Astrocyte of the hippocampus (primary cell): ENCODE results near the gene MRPL16.
A peak's percentile ranks its signal among the peaks of the same experiment; 100 is the strongest.

Experiments used
- DNase-seq: peaks from one replicate; pipeline ENCODE4 v3.0.0; 2011; ENCODE audit warnings: low read depth, low spot score

The MRPL16 gene

DNA sequence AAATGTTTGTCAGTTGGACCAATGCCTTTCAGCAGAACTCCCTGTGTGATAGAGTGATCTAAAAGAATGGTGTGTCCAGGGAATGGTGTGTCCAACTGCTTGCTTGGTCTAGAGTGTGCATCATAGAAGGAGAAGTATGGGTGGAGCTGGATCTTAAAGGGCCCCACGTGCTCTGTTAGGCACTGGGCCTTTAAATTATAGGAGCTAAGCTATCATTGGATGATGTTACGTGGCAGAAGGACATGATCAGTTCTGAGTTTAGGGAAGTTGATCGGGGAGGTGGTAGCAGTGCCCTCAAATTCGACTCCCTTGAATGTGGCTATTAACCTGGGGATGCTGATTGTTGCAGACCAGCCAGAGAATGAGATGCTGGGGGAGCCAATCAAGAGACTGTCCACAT, 39.0 kb downstream of the MRPL16 start:
- DNase-seq = no peak

DNA sequence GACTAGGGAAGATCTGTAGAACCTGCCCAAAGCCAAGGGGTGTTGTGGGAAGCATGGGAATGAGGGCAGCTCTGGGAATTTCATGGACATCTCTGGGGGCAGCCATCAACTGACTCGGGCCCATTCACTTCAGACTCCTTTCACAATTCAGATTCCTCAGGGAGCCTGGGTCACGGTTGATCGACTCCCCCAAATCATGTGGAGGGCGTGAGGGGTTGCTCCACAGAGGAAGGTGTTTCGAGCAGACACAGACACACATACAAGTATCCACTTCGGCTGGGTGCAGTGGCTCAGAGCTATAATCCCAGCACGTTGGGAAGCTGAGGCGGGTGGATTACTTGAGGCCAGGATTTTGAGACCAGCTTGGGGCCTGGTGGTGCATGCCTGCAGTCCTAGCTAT, 39.7 kb downstream of the MRPL16 start:
- no peak for DNase-seq

DNA sequence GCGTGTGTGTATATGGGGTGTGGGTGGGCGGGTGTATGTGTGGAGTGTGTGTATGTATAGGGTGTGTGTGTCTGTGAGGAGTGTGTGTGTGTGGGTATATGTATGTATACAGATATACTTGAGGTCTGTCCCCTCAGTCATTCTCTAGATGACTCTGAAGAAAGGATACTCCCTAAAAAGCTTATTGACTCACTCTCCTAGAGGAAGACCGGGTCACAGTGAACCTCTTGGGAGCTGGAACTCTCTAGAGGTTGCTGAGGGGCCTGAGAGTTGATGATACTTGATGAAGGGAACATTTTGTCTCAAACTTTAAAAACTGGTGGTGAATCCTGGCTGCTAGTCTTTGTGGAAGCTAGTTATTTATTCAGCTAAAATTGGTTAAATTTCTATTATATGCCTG, 40.3 kb downstream of the MRPL16 start:
- DNase-seq = no peak

DNA sequence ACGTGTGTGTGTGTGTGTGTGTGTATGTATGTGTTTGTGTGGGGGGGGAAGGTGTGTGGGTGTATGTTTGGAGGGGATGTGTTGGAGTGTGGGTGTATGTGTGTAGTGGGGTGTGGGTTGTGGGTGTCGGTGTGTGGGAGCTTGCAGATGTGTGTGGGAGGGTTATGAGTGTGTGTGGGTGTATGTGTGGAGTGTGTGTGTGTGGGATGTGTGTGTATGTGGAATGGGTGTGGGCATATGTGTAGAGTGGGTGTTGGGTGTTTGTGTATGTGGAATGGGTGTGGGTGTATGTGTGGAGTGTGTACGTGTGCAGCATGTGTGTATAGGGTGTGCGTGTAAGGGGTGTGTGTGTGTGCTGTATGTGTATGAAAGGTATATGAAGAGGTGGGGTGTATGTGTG, 40.8 kb downstream of the MRPL16 start:
- DNase-seq = no peak

DNA sequence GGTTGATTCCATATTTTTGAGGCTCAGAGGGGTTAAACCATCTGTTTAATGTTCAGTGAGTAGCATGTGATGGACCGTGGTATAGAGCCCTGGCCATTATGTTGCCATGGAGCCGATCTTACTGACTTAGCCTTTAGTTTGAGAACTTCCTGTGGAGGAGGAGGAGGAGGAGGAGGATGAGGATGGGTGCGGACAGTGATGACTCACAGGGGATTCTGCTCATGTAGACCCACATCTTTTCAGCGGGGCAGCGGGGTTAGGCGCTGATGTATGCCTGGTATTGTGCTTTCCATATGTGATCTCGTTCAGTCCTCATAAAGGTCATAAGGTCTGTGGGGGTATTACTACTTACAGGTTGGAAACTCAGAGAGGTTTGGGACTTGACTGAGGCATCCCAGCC, 41.5 kb downstream of the MRPL16 start:
- DNase-seq = no peak

DNA sequence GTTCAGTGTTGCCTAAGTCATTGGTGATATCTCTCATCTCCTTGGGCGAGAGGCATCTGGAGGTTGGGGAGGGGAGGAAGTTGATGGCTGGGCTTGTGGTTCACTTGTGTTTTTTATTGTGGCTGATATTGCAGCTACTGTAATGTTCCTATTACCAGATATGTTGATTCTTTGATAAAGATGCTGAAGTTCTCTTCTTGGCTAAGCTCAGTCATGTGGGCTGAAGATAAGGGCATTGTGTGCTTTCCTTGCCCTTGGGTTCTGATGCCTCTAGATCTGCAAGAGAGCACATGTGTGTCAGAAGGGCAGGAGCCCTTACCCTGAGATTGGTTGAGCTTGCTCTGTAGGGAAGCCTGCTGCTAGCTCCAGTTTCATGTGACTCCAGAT, 43.4 kb downstream of the MRPL16 start:
- DNase-seq = no peak

DNA sequence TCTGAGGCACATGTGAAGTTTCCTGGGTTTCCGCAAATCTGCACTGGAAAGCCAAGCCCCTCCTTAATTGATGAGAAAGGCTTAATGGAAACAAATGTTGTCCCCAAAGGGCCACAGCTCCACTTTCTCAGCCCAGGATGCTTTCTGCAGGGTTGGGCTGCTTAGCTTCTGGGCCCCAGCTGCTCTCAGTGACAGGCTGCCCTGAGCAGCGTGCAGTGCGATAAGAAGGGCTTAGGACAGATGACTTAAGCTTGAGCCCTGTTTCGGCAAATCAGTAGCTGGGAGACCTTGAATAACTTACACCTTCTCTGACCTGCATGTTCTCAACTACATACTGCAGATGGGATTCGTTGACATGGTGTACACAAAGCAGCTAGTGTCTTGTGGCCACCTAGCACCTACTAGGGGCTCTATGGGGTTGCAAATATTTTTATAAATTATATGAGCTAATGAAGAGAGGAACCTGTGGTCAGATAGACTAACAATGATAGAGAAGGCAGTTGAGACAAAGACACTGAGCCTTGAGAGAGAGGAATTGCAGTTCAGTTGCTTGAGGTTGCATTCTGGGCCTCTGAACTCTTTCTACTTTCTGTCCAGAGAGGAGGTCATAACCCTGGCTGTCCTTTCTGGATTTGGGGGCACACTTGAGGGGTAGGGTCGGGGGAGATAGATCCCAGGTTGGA, 43.9 kb downstream of the MRPL16 start:
- DNase-seq = no peak

DNA sequence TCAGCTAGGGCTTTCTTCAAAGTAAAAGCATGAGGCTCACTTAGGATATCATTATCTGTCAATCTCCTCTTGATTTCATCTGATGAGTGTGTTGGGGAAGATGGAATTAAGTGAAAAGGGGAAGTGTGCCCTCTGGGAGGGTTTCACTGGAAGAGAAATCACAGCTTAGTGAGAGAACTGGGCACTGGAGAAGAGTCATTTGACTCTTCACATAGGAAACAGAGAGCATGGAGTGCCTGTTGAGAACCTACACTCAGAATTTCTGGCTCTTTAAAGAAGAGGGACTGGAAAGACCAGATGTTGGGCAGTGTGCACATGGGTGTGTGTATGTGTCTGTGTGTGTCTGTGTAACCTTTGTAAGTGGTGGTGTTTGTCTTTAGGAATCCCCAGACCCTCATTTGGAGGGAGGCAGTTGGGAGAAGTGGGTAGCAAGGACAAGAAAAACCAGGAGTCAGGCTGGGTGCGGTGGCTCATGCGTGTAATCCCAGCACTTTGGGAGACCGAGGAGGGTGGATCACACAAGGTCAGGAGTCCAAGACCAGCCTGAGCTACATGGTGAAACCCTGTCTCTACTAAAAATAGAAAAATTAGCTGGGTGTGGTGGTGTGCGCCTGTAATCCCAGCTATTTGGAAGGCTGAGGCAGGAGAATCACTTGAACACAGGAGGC, 45.4 kb downstream of the MRPL16 start:
- no peak for DNase-seq

DNA sequence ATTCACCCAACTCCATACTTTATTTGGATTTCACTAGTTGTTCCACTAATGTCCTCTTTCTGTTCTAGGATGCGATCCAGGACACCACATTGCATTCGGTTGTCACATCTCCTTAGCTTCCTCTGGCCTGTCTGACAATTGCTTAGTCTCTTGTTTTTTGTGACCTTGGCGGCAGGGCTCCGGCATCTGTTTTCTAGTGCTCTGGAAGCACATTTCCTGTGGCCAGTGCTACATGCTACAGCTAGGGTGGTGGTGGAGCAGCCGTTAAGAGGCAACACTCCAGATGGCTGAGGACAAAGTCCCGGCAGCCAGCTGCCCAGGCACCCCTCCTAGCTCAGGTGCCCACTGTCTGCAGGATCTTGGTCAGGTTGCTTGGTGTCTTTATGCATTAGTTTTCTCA, 48.6 kb downstream of the MRPL16 start:
- no peak for DNase-seq

DNA sequence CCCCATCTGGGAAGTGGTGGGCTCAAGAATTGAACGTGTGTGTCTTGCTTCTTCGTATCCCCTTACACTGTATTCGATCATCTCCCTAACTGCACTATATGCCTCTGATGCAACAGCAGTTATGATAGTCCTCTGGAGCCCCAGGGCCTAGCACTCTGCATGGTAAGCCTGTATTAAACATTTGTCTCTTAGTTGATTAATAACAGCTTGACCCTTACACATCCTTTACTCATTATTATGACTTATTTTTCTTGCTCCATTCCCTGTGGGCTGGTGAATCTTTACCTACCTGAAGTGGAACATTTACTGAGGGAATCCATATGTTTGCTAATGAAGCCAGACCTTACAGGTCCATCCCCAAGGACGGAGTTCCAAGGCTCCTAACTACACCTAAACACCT, 49.8 kb downstream of the MRPL16 start:
- no peak for DNase-seq

DNA sequence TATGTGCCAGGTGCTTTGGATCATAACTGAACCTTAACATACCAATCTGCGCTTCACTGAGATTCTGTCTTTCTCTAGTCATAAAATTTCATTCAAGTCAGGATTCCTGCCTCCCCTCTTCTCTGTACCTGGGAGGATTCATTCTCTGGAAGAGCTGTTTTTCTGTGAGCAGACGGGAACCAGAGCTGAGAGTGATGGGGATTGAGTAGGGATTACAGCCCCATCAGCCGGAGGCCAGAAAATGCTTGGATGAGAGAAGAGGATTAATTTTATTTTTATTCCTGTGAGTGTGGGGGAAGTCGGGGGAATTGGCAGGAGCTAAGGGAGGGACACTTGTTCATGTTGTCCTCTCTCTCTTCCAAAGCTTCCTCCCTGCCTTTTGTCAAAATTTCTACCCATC, 50.7 kb downstream of the MRPL16 start:
- DNase-seq = no peak

DNA sequence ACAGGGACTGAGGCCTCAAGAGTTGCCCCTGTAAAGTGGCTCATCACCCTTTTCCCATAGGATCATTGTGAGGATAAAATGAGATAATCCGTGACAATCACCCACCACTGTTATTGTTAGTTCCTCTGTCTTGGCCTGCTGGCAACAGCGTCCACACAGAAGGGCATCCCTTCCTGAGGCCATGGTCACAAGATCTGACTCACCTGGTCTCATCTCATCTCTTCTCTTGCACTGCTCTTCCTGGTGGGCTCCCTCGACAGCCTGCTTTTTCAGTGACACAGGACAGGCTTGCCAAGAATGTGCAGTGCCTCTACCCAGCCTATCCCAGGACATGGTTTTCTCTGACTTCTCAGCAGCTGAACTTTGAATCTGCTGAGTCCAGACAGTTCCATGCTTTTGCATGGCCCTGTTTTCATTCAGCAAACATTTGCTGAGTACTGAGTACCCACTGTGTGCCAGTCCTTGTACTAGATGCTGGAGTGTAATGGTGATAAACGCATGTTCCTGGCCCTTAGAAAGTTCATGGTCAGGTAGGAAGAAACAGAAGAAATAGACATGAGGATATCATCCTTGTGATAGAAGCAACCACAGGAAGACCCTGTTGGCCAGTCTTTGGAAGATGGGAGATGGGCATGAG, 52.1 kb downstream of the MRPL16 start:
- DNase-seq = no peak

DNA sequence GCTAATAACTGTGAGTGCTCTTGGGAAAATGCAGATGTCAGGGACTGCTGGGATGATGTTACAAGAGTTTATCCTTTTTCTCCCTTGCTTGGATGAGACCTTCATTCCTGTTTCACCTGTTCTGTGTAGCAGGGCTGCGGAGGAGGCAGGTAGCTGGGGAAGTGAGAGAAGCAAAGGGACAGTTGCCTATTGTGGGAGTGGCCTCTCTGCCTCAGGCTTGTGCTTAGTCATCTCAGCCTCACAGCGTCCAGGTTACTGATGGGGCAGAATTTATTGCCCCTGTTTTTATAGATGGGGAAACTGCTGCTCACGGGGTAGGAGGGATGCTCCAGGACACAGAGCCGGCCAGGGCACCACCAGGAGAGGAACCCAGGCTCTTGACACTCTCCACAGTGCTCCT, 53.7 kb downstream of the MRPL16 start:
- DNase-seq = peak; percentile 18

DNA sequence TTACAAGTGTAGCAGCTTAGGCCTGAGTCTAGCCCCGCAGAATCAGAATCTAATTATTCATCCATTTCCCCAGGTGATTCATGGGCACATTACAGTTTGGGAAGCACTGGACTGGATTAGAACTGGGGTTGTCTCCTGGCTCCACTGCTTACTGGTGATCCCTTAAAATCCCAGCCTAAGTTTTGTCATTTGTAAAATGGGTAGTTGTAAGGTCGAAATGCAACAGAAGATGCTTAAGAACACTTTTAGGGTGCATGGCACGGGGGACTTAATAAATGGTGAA, 54.1 kb downstream of the MRPL16 start:
- DNase-seq = peak; percentile 30
